HG02852 (cell line): ENCODE results near the gene IL21.
"Not testable (repeated sequence)": the region's sequence is repeated elsewhere in the genome, so short reads cannot be mapped to it uniquely, and the experiment has no call there.

Source experiments
- ATAC-seq: cut with Tn5 transposase; IDR thresholded peaks from one replicate; pipeline ENCODE4 v1.9.1; 2021; ENCODE audit warnings: mild to moderate bottlenecking, moderate library complexity; ENCODE audit not compliant: unreplicated experiment

Gene IL21

GRCh38 chr4:122621016-122621507 is at the start of gene IL21:
Gene IL21, minus strand, starts transcription at chr4:122621066. Its CDS starts 55 bp downstream, at chr4:122621011.
- no peak for ATAC-seq

- no peak for ATAC-seq
Observed at GRCh38 chr4:122669911-122670738, 49.3 kb upstream of the IL21 start.

- no peak for ATAC-seq
Observed at GRCh38 chr4:122668241-122668640, 47.4 kb upstream of the IL21 start.

- ATAC-seq = no peak
Observed at GRCh38 chr4:122666527-122667245, 45.8 kb upstream of the IL21 start.

GRCh38 chr4:122665161-122665929 is 44.5 kb upstream of the IL21 start:
- ATAC-seq = no peak

GRCh38 chr4:122663814-122664610 is 43.1 kb upstream of the IL21 start:
- no peak for ATAC-seq

GRCh38 chr4:122663291-122663690 is 42.4 kb upstream of the IL21 start:
- no peak for ATAC-seq

- no peak for ATAC-seq
Observed at GRCh38 chr4:122662701-122663100, 41.8 kb upstream of the IL21 start.

GRCh38 chr4:122661176-122662160 is 40.6 kb upstream of the IL21 start:
- ATAC-seq = no peak

- ATAC-seq = peak; percentile 95
Observed at GRCh38 chr4:122658818-122659295, 38.0 kb upstream of the IL21 start.

GRCh38 chr4:122658377-122658776 is 37.5 kb upstream of the IL21 start:
- ATAC-seq = no peak

- no peak for ATAC-seq
Observed at GRCh38 chr4:122657553-122657952, 36.7 kb upstream of the IL21 start.

GRCh38 chr4:122656583-122656982 is 35.7 kb upstream of the IL21 start:
- not testable (repeated sequence) for ATAC-seq

- ATAC-seq = no peak
Observed at GRCh38 chr4:122652379-122652778, 31.5 kb upstream of the IL21 start.

GRCh38 chr4:122650148-122650547 is 29.3 kb upstream of the IL21 start:
- ATAC-seq = no peak

GRCh38 chr4:122647656-122648055 is 26.8 kb upstream of the IL21 start:
- no peak for ATAC-seq

- peak; percentile 54 for ATAC-seq
Observed at GRCh38 chr4:122643257-122643656, 22.4 kb upstream of the IL21 start.

- no peak for ATAC-seq
Observed at GRCh38 chr4:122639181-122639580, 18.3 kb upstream of the IL21 start.

- ATAC-seq = peak; percentile 40
Observed at GRCh38 chr4:122636697-122637096, 15.8 kb upstream of the IL21 start.
